GM21723 (cell line): ENCODE data around the gene PTPRJ.

Experiments used
- ATAC-seq: cut with Tn5 transposase; IDR thresholded peaks from one replicate; pipeline ENCODE4 v1.9.1; 2021; ENCODE audit warnings: mild to moderate bottlenecking, moderate library complexity; ENCODE audit not compliant: unreplicated experiment

Gene PTPRJ

DNA sequence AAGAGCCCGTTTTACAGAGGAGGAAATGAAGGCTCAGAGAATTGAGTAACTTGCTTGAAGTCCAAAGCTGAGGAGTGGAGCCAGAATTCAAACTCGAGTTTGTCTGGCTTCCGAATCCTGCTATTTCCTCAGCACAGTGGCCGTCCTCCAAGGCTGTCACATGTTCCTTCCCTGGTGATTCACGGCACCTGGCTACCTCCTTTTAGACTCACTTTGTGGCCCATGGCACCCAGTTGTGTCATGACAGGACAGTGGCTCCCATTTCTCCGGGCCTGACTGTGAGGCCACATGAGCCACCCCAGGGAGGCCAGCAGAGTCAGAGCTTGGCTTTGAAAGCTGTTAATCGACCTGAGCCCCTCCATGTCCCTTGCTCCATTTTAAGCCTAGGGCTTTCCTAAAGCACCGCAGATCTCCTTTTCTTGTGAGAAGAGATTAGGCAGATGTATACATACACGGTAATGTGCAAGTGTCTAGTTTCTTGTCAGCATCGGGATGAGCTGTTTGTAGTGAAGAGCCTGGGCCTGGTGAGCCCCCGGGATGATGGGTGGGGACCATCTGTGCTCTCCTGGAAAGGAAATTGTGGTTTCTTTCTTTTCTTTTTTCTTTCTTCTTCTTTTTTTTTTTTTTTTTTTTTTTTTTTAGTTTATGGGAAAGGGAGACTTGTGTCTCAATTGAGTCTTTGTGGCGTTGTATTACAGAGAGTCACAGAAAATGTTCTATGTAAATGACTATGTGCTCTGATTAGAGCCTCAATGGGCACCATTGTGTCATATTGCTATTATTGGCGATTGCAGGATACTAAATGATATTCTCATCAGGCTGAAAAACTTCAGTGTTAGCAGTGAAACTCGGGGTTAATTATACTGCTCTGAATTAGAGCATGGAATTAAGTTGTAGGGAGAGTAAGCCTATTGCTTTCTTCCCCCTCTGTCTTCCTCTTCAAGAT, 54.8 kb downstream of the PTPRJ start:
- no peak for ATAC-seq

DNA sequence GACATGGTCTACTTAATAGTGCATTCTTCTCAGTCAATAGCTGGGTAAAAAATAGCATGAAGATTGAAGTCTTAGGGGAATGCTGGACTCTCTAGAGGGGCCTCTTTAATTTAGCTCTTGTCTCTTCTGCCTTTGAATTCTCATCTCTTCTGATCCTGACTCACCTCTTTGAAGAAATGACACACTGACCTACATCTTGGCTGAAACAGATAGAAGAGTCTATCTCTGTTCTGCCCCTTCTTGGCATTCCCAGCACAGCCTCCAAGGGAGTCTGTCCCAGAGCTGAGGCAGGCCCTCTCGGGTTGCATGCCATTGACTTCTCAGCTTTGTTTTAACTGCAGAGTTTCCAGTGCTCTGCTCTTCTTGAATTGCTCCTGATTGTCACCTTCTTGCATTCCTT, 55.7 kb downstream of the PTPRJ start:
- no peak for ATAC-seq

DNA sequence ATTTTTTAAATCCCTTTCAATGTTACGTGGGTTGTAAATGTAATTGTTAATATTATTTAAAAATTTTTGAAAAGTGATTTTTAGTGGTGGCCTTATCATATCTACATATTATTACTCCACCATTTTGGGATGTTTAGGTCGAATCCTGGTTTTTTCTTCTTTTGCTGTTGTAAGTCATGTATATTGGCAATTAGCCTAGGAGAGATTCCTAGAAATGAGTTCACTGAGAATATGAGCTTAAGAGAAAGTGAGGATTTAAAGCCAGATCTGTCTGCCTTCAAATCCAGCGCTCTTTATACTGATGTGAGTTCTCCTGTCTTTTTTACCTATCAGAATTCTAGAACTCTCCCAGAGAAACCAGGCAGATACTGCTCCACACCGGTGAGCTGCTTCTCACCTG, 56.1 kb downstream of the PTPRJ start:
- ATAC-seq = no peak

DNA sequence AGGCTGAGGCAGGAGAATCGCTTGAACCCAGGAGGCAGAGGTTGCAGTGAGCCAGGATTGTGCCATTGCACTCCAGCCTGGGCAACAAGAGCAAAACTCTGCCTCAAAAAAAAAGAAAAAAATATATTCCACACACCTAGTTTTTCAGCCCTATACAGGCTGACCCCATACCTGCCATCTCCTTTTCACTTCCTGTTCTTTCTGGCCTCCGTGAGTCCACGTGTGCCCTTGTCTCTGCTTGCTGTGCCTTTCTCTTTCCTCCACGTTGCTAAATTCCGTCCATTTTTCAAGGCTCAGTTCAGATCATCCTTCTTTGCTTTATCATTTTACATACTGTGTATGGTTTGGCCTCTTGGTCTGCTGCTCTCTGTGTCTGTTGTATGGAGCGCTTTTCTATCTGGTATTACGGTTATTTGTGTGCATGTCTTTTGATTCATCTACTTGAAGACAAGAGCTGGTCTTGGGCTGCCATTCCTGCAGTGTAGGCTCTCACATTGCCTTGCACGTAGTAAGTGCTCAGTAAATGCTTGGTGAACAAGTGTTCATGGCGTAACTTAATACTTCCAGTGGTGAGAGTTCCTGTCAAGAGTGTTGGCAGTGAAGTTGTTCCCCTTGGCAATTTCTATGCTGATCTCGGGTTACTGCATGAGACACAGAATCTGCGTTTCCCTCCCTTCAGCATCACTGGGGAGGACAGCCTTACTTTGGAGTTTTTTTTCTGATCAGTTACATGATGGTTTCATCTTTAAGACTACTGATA, 57.5 kb downstream of the PTPRJ start:
- no peak for ATAC-seq

DNA sequence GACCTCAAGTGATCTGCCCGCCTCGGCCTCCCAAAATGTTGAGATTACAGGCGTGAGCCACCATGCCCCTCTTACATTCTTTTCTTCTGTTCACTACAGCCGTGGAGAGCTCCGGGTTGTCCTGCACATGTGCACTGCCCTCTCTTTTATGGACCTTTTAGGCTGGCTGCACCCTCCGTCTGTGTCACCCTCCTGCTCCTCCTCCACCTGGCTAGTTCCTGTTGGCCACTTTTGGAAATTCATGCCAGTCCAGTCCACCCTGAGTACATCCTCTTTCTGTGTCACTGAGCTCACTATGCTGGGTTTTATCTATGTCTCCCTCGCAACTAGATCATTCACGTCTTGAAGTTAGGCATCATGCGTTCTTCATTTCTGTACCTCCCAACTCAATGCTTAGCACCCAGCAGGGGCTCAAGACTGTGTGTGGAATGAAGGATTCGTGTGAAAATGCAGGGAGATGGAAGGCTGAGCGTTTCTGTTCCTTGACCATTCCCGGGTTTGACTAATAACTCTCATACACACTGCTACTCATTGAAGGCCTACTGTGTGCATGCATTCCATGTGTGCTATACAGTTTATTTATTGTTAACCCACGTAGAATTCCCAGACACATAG, 60.6 kb downstream of the PTPRJ start:
- no peak for ATAC-seq

DNA sequence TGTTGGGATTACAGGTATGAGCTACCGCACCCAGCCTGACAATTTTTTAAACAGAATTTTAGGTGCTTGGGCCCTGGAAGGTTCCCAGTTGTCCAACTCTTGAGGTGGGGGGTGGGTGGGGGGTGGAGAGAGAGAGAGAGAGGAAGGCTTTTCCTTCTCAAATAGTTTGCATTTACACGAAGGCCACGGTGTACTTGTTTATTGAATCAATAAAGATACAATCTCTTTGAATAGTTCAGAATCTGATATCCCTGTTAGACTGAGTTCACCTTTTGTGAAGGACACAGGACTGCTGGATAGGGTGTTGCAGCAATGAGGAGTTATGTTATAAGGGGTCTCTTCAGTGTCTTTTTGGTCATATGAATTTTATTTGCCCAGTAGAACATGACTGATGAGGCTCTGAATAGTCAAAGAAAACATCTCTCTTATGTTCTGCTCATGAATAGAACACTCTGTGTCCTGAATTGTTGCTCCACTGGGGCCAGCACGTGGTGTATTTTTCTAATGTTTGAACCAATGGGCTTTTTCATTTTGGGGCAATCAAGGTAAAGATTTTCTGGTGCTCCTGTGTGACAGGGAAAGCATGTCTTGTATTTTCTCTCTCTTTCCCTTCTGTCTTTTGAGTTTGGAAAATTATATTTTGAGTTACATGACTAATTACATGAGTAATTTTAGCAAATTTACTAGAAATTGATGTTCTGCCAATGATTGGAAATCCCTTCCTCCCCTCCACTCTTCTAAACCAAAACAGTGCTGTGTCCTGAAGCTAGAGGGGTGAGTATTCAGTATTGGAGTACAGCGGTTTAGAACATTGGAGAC, 61.7 kb downstream of the PTPRJ start:
- no peak for ATAC-seq

DNA sequence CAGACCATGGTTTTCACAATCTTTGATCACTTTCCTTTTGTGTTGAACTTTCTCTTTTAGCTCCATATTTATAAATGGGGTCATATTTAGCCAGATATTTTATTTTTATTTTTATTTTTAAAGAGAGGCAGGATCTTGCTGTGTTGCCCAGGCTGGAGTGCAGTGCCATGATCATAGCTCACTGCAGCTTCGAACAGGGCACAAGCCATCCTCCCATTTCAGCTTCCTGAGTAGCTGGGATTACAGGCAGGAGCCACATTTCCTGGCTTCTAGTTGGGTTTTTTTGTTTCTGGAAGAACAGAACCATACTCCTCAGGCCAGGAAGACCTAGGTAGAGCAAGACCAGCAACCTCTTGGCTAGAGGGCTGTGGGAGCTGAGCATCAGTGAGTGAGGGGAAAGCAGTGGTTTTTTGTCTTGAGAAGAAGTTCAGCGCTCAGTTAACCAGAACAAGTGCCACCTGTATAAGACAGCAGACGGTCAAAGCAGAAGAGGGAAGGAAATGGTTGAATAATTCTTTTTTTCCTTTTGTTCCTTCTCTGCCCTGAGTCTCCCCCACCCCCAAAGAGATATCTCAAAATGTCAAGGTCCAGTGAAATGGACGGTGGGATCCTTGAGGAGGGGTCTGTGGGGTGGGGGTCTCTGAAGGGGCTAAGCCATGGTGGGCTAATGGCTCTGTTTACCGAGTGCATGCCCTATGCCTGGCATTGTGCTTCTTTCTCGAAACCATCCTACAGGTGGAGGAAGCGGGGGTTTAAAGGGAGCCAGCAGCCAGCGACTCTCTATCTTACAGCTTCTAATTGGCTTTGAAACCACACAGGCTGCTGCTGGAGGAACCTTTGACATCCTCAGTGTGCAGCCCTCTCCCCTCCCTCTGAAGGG, 63.0 kb downstream of the PTPRJ start:
- ATAC-seq = peak; percentile 65

DNA sequence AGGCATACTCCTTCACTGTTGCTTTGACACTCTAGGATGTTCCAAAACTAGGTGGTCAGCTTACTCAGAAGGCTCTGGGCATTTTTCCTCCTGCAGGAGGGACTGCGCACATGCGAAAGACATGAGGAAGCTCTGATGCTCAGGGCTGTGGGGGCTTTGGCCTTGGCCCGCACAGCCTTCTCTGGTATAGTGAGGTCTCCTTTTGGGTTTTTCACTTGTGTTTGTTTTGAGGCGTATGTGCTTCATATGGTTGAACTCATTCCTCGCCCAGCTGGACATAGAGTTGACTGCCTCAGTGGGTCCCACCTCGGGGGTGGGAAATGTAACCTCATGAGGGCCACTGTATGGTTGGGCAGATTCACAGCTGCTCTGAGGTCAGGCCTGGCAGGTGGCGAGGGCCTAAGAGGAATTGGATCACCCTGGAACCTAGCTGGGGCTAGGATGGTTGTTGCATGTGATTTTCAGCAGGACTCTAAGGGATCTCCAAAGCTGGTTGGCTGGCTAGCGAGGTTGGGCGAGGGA, 63.7 kb downstream of the PTPRJ start:
- ATAC-seq = no peak

DNA sequence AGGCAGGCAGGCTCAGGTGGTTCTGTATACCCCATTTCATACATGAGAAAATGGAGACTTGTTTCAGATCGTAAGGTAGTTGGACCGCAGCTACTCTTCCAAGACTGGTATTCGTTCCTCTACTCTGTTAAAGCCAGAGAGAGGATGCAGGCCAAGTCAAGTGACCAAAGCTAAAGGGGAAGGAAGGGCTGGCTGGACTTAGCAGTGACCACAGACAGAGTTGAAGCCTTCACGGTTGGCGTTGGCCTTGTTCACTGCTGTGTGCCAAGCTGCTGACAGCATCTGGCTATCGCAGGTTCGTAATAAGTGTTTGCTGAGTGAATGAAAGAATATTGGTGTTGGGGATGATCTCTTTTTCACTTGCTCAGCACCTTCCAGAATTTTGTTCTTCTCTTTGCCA, 64.2 kb downstream of the PTPRJ start:
- no peak for ATAC-seq

DNA sequence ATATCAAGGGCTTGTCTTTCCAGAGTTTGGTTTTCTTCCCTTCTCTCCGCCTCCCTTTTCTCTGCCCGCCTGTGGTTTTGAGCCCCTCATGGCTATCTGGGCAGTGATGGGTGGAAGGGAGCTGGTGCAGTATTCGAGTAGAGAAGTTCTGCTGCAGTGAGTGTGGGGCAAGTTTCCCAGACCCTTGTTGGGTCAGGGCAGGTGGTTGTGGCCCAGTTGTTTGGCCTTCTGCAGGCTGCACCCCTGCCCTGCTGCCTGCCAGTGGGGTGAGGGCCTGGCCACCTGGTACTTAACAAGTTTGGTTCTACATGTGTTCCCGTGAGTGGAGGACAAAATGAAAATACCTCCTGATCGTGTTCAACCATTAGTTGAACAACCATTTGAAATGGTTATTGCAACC, 65.2 kb downstream of the PTPRJ start:
- no peak for ATAC-seq

DNA sequence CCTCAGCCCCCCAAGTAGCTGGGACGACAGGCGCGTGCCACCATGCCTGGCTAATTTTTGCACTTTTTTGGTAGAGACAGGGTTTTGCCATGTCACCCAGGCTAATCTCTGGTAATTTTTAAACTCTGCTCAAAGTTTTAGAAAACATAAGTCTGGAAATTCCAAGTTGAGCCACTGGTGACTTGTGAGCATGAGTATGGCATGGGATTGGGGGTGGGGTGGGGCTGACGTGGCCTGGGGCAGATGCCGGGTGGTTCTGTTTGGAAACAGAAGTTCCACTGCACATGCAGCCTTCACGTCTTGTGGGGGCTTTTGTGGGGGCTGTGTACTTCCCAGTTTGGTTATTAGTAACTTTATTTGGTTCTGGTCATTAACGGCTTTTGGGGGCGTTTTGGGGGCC, 67.3 kb downstream of the PTPRJ start:
- no peak for ATAC-seq

DNA sequence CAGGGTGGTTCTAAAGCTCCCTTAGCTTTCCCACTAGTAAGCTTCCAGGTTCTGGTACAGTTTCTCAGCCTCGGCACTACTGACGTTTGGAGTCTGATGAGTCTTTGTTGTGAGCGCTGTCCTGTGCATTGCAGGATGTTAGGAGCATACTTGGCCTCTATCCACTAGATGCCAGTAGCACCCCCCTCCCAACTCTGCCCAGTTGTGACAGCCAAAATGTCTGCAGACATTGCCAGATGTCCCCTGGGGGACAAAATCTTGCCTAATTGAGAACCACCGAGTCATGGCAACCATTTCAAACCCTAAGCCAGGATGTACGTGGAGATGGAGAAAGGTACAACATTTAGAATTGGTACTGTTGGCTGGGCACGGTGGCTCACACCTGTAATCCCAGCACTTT, 68.7 kb downstream of the PTPRJ start:
- ATAC-seq = no peak

DNA sequence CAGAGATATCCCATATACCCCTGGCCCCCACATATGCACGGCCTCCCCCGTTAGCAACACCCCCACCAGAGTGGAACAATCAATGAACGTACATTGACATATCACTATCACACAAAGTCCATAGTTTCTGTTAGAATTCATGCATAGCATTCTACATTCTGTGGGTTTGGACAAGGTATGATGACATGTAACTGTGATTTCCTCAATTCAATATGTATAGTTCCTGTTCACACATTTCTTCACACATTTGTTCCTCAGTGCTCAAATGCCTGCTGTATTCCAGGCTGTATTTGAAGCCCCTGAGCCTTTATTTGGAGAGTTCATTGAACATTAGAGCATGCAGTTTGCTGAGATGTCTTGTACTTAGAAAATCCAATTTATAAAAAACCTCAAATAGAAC, 69.9 kb downstream of the PTPRJ start:
- ATAC-seq = no peak

DNA sequence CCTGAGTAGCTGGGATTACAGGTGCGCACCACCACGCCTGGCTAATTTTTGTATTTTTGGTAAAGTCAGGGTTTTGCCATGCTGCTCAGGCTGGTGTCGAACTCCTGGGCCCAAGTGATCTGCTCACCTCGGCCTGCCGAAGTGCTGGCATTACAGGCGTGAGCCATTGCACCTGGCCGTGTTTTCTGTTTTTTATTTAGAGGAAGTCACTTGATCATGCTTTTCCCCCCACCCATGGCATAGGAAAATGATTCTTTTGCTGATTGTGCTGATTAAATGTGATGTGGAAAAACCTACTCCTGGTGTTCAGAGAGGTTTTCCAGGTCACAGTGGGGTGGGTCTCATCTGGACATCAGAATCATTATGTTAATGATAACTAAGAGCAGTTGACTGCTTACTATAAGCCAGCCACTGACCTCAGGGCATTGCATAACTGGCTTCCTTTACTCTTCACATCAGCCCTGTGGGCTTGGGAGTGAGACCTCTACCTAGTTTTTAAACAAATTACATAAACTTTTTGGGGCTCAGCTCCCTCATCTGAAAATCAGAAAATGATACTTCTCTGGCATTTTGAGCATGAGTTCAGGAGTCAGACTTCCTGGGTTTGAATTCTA, 71.0 kb downstream of the PTPRJ start:
- ATAC-seq = no peak

DNA sequence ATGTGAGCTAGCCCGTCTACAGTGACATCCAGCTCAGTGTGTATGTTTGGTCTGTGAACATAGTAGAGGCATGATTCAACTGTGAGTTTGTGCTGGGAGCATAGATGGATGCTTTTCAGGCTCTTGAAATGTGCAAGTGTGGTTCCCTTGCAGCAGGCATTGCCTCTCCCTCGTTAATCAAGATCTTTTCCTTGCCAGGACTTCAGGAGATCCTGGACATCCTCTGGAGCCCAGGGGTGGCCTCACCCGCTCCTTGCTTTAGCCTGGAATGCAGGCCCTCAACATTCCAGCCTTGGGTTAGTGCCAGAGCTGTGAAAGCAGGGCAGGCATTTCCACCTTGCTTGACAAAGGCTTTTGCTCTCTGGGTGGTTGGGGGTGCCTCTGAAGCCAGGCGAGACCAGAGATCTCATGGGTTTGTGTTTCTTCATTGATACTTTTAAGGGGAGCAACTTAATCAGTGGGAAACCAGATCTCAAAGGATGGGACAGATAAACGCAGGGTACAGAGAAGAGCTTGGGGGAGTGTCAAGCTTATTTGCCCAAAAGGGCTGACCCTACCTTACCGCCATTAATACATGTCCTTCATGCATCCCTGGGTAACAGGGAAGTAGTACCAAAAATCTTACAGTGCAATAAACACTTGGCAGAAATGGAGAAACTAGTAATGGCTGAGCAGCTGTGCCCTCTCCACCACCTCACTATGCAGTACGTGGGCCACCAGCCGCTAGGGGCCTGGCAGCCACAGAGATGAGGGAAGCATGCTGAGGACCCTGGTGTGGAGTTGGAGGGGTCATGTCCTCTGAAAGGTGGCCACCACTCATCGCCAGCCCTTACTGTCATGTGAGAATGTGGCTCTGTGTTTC, 72.1 kb downstream of the PTPRJ start:
- no peak for ATAC-seq

DNA sequence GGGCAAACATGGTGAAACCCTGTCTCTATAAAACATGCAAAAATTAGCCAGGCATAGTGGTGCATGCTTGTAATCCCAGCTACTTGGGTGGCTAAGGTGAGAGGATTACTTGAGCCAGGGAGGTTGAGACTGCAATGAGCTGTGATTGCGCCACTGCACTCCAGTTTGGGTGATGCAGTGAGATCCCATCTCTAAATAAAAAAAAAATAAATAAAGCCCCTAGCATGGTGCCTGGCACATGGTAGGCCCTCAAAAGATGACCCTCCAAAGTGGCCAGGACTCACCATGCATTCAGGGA, 74.6 kb downstream of the PTPRJ start:
- no peak for ATAC-seq

DNA sequence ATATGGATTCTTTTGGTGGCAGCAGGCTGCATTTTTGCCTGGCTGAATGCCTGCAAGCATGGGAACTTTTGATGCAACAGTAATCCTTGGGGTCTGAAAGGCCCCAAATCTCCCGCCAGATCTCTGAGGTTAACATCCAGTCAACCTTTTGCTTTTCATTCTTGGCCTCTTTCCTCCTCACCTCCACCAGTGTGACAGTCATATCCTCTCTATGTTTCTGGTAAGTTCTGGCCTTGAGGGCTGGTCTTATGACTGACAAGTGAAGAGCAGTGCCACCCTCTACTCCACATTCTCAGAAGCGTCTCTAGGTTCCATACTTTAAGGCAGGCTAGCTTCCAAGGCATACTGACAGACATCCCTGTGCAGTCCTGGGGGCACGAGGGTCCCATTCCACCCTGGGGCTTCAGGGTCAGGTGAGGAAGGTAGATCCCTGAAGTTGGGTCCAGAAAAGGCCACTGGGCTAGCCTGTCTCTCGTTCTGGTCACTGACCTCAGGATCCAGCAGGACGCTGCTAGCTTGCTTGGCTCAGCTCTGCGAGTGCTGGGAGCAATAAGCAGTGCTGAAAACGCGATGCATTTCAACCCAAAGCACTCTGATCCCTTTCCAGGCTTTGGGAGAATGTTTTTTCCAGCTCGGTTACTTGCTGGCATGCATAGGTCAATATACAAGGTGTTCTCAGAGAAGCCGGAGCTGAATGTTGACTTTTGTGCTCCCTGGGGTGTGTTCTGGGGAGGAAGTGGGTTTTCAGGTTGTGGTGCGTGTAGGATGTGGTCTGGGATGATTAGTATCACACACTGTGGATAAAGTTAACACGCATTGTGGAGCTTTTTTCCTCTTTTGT, 75.2 kb downstream of the PTPRJ start:
- peak; percentile 49 for ATAC-seq
